IMR-90 (cell line): ENCODE measurements around the gene INSL3. TPM values are rescaled to one million over a fixed set of nuclear protein-coding genes. Genes with fewer than 3 reads are reported as not detected.

Experiments used
- ATAC-seq: fragments of 200-7000 bp; cut with Tn5 transposase; 2 replicates; pipeline ENCODE4 v1.9.1; 2020; ENCODE audit warnings: low read depth, mild to moderate bottlenecking, moderate library complexity
- BruUV-seq: library from RNA; stranded (reverse); fragments of 400-500 nt; replicated peaks from 2 replicates; lab custom pipeline; 2021; lab: Mats Ljungman, UMichigan
- CTCF ChIA-PET: fragments of 300-600 bp; formaldehyde crosslinking; extraction: SDS; loops from one replicate; lab custom pipeline; 2021; ENCODE audit warnings: antibody characterized with exemption; lab: Yijun Ruan, JAX
- POLR2A ChIA-PET: fragments of 300-600 bp; sonication (Branson Sonifier 250); formaldehyde crosslinking; loops from one replicate; lab custom pipeline; 2022; ENCODE audit warnings: antibody characterized with exemption; ENCODE audit not compliant: unreplicated experiment; lab: Charles Lee
- DNase-seq: peaks from one replicate; pipeline ENCODE4 v3.0.0; 2013
- H2AFZ ChIP-seq: replicated peaks from 2 replicates; pipeline ENCODE3; 2013; ENCODE audit warnings: low read length, mild to moderate bottlenecking; ENCODE audit not compliant: poor library complexity
- H2AK5ac ChIP-seq: 2 replicates; pipeline ENCODE4 v1.6.1; 2013; ENCODE audit warnings: low read depth, low read length, inconsistent platforms
- H2AK9ac ChIP-seq: replicated peaks from 2 replicates; pipeline ENCODE3; 2013; ENCODE audit warnings: mild to moderate bottlenecking, low read depth, low read length, moderate library complexity; ENCODE audit not compliant: poor library complexity
- H2BK120ac ChIP-seq: 2 replicates; pipeline ENCODE4 v1.6.1; 2013; ENCODE audit warnings: low read depth, low read length, inconsistent platforms
- H2BK15ac ChIP-seq: 3 replicates; pipeline ENCODE4 v1.6.1; 2013; ENCODE audit warnings: low read depth, low read length, inconsistent platforms
- H2BK20ac ChIP-seq: 2 replicates; pipeline ENCODE4 v1.6.1; 2013; ENCODE audit warnings: low read depth, mild to moderate bottlenecking, inconsistent platforms, low read length, moderate library complexity
- H2BK5ac ChIP-seq: 2 replicates; pipeline ENCODE4 v1.6.1; 2013; ENCODE audit warnings: mild to moderate bottlenecking, low read depth, low read length, inconsistent platforms; ENCODE audit not compliant: poor library complexity, severe bottlenecking
- H3K14ac ChIP-seq: replicated peaks from 2 replicates; pipeline ENCODE4 v1.6.1; 2013; ENCODE audit warnings: low read depth, low read length, inconsistent platforms
- H3K18ac ChIP-seq: 2 replicates; pipeline ENCODE4 v1.6.1; 2013; ENCODE audit warnings: low read depth, low read length, control low read depth
- H3K23ac ChIP-seq: 2 replicates; pipeline ENCODE4 v1.6.1; 2013; ENCODE audit warnings: low read depth, low read length, inconsistent platforms
- H3K27ac ChIP-seq: 2 replicates; pipeline ENCODE4 v1.5.1; 2013; ENCODE audit warnings: mild to moderate bottlenecking, control low read depth, low read length; ENCODE audit not compliant: insufficient read depth
- H3K27me3 ChIP-seq: 2 replicates; pipeline ENCODE4 v1.6.1; 2013; ENCODE audit warnings: low read length; ENCODE audit not compliant: control insufficient read depth, insufficient read depth
- H3K36me3 ChIP-seq: 2 replicates; pipeline ENCODE4 v1.6.1; 2013; ENCODE audit warnings: low read length, mixed read lengths; ENCODE audit not compliant: control insufficient read depth, insufficient read depth
- H3K4ac ChIP-seq: 2 replicates; pipeline ENCODE4 v1.6.1; 2013; ENCODE audit warnings: low read depth, low read length, inconsistent platforms
- H3K4me1 ChIP-seq: 2 replicates; pipeline ENCODE4 v1.6.1; 2013; ENCODE audit warnings: low read length, mixed read lengths; ENCODE audit not compliant: control insufficient read depth, insufficient read depth
- H3K4me2 ChIP-seq: 2 replicates; pipeline ENCODE4 v1.6.1; 2013; ENCODE audit warnings: low read depth, mild to moderate bottlenecking, control low read depth, low read length, moderate library complexity
- H3K4me3 ChIP-seq: 2 replicates; pipeline ENCODE4 v1.5.1; 2013; ENCODE audit warnings: low read depth, mild to moderate bottlenecking, control low read depth, low read length, moderate library complexity; ENCODE audit not compliant: insufficient read depth
- H3K56ac ChIP-seq: 2 replicates; pipeline ENCODE4 v1.6.1; 2013; ENCODE audit warnings: low read length, inconsistent platforms; ENCODE audit not compliant: insufficient read depth; ENCODE audit errors: extremely low read depth
- H3K79me1 ChIP-seq, 2 experiments: 2 replicates each; pipeline ENCODE4 v1.6.1; 2013; ENCODE audit warnings: low read length in 2 of 2, inconsistent platforms in 1 of 2, low read depth in 1 of 2
- H3K9ac ChIP-seq: 2 replicates; pipeline ENCODE4 v1.6.1; 2013; ENCODE audit warnings: low read depth, low read length, control low read depth
- H3K9me1 ChIP-seq: 2 replicates; pipeline ENCODE4 v1.6.1; 2013; ENCODE audit warnings: low read length, inconsistent platforms; ENCODE audit not compliant: insufficient read depth
- H3K9me3 ChIP-seq: 2 replicates; pipeline ENCODE4 v1.6.1; 2013; ENCODE audit warnings: low read length; ENCODE audit not compliant: control insufficient read depth, insufficient read depth
- H4K20me1 ChIP-seq: 2 replicates; pipeline ENCODE4 v1.6.1; 2013; ENCODE audit warnings: low read length, inconsistent platforms; ENCODE audit not compliant: insufficient read depth
- H4K5ac ChIP-seq: 2 replicates; pipeline ENCODE4 v1.6.1; 2013; ENCODE audit warnings: mild to moderate bottlenecking, low read depth, low read length, control low read depth
- H4K8ac ChIP-seq, 2 experiments: 2 replicates each; pipeline ENCODE4 v1.6.1; 2013; ENCODE audit warnings: low read depth in 2 of 2, low read length in 2 of 2, control low read depth in 1 of 2, inconsistent platforms in 1 of 2
- H4K91ac ChIP-seq: 2 replicates; pipeline ENCODE4 v1.6.1; 2013; ENCODE audit warnings: low read depth, low read length, inconsistent platforms; ENCODE audit not compliant: insufficient read depth
- BHLHE40 ChIP-seq: fragments of 150-350 bp; IDR thresholded peaks from 2 replicates; pipeline ENCODE4 v1.6.1; 2016; ENCODE audit warnings: mild to moderate bottlenecking, low read depth, low read length
- CEBPB ChIP-seq: IDR thresholded peaks from 2 replicates; pipeline ENCODE4 v1.6.1; 2012; ENCODE audit warnings: low read depth, low read length, improper control_type of control experiment
- CHD1 ChIP-seq: IDR thresholded peaks from 2 replicates; pipeline ENCODE4 v1.6.1; 2012; ENCODE audit warnings: low read depth, low read length, improper control_type of control experiment
- MAFK ChIP-seq: IDR thresholded peaks from 2 replicates; pipeline ENCODE4 v1.6.1; 2012; ENCODE audit warnings: low read depth, low read length, improper control_type of control experiment
- MAZ ChIP-seq: IDR thresholded peaks from 2 replicates; pipeline ENCODE4 v1.6.1; 2012; ENCODE audit warnings: low read depth, mild to moderate bottlenecking, low read length, improper control_type of control experiment, moderate library complexity, borderline replicate concordance
- MXI1 ChIP-seq: IDR thresholded peaks from 2 replicates; pipeline ENCODE4 v1.6.1; 2012; ENCODE audit warnings: low read depth, mild to moderate bottlenecking, low read length, moderate library complexity, borderline replicate concordance
- NFE2L2 ChIP-seq: fragments of 150-350 bp; IDR thresholded peaks from 2 replicates; pipeline ENCODE4 v1.6.1; 2016; ENCODE audit warnings: low read depth, mild to moderate bottlenecking, low read length
- POLR2A ChIP-seq: IDR thresholded peaks from 2 replicates; pipeline ENCODE4 v1.6.1; 2012; ENCODE audit warnings: mild to moderate bottlenecking, low read depth, low read length
- RAD21 ChIP-seq: IDR thresholded peaks from 2 replicates; pipeline ENCODE4 v1.6.1; 2012; ENCODE audit warnings: low read length, improper control_type of control experiment
- RCOR1 ChIP-seq: IDR thresholded peaks from 2 replicates; pipeline ENCODE4 v1.6.1; 2012; ENCODE audit warnings: mild to moderate bottlenecking, low read length, improper control_type of control experiment; ENCODE audit not compliant: insufficient replicate concordance
- RFX5 ChIP-seq: IDR thresholded peaks from 2 replicates; pipeline ENCODE4 v1.8.0; 2012; ENCODE audit warnings: low read depth, mild to moderate bottlenecking, low read length, moderate library complexity
- SMC3 ChIP-seq: fragments of 150-350 bp; IDR thresholded peaks from 2 replicates; pipeline ENCODE4 v1.6.1; 2016; ENCODE audit warnings: low read depth, mild to moderate bottlenecking, antibody characterized with exemption, low read length, moderate library complexity
- WGBS, 2 experiments: methylation state at CpG; one replicate each; pipeline versions ENCODE4 v1.1.5 to v1.1.7; 2013; ENCODE audit warnings: missing lambda C conversion rate in 2 of 2; ENCODE audit not compliant: insufficient read length in 1 of 2; ENCODE audit errors: extremely low coverage in 2 of 2; 5-methylcytosine and 5-hydroxymethylcytosine counted together
- dilution Hi-C: fragments of 300-500 bp; cut with HindIII; formaldehyde crosslinking; loops from one replicate; pipeline ENCODE4 v1.14.3; 2018; ENCODE audit warnings: low sequenced_read_pairs; ENCODE audit not compliant: unreplicated experiment
- in situ Hi-C: fragments of 300-500 bp; cut with MboI; formaldehyde crosslinking; loops from 3 replicates; pipeline ENCODE4 v1.14.3; 2019; ENCODE audit warnings: low sequenced_read_pairs, inconsistent platforms, mixed read lengths
- intact Hi-C: fragments of 100-400 bp; cut with micrococcal nuclease; formaldehyde crosslinking; loops from 2 replicates; pipeline ENCODE4 v1.10.0; 2022
- polyA plus RNA-seq, 3 experiments: library from polyadenylated mRNA; depleted of rRNA; stranded (reverse); fragments of >200 nt; gene quantifications; 2 replicates each; pipeline ENCODE4 v1.2.3, GENCODE V29; 2012; ENCODE audit warnings: low replicate concordance in 1 of 3
- total RNA-seq: library from RNA; depleted of rRNA; stranded (reverse); fragments of >200 nt; gene quantifications from 2 replicates; pipeline ENCODE4 v1.2.3, GENCODE V29; 2012
- TF ChIP-seq, protein P1 (sequence below): fragments of 150-350 bp; IDR thresholded peaks from 2 replicates; pipeline ENCODE4 v1.6.1; 2016; ENCODE audit warnings: low read depth, mild to moderate bottlenecking, low read length, moderate library complexity, borderline replicate concordance
- TF ChIP-seq, protein P2 (sequence below): fragments of 150-350 bp; IDR thresholded peaks from 2 replicates; pipeline ENCODE4 v1.6.1; 2017; ENCODE audit warnings: mild to moderate bottlenecking, antibody characterized with exemption, low read length, low read depth

The INSL3 gene
- total and polyA plus RNA-seq, 2 of the 4 experiments (the other 2 are of a cell fraction), result not detected

DNA sequence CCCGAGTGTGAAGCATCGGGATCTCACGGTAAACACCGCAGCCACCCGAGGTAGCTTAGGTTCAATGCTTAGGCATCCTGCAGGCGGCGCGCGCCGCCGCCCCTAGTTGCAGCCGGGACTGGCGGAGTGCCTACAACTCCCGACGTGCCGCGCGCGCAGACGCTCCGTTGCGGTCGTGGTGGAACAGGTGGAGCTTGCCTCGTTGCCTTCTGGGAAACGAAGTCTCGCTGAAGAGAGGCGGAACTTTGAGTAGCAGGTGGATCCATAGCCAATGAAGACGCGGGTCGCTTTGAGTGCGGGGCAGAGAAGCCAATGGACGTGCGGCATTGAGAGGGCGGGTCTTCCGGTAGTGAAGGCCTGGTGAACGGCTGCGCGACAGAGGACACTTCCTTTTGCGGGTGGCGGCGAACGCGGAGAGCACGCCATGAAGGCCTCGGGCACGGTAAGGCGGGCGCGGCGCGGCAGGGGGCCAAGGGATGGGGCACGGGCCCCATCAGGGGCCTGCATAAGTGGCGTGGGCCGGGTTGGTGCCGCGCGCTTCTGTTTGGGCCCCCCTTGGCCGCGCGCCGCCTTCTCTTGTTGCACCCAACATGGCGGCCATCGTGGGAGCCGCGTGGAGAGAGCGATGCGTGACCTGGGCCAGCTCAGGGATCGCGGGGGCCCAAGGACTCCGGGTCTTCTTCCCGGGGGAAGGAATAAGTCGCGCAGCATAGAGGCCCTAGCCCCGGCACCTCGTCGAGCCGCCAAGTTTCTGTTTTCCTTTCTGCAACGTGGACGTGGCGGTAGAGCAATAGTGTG, 38.4 kb upstream of the INSL3 start, which contains the start of gene RPL18A:
TSS of gene RPL18A (plus strand) at position 378 of the 798 bp plus-strand sequence. CDS start at position 425, 47 bp downstream.
- Histone ChIP-seq H3K79me1 (peaks cover 12 to 44% of the 10 kb centered on the region in 2 experiments; a peak in 3 of 4 replicates), H2AK9ac (peak within 1 kb of the TSS; percentile 98), H3K4me3 (peak within 1 kb of the TSS; percentile 71), H2AFZ (peak within 1 kb of the TSS; percentile 99), H3K4ac (peak within 1 kb of the TSS; percentile 97), H4K20me1 (peaks cover 50% of the 10 kb centered on the region), H3K27ac (peak within 1 kb of the TSS; percentile 36), H3K23ac (peak within 1 kb of the TSS; percentile 99), H4K91ac (peak within 1 kb of the TSS; percentile 79), H3K4me1 (peaks cover 7% of the 10 kb centered on the region), H3K9me3 (no peaks in the 10 kb centered on the region), H2AK5ac (peak within 1 kb of the TSS; percentile 99), H2BK20ac (no peak within 1 kb of the TSS), H2BK15ac (no peak within 1 kb of the TSS), H3K9me1 (peaks cover 4% of the 10 kb centered on the region; the same call in 1 of the 2 replicates), H3K56ac (peak within 1 kb of the TSS; percentile 91), H4K8ac (peak within 1 kb of the TSS; percentile 81 to 94), H3K36me3 (peaks cover 35% of the 10 kb centered on the region), H3K14ac (peak within 1 kb of the TSS; percentile 98), H2BK120ac (peak within 1 kb of the TSS; percentile 35; the same call in 1 of the 2 replicates), H4K5ac (peak within 1 kb of the TSS; percentile 44), H3K4me2 (peak within 1 kb of the TSS; percentile 98), H3K9ac (peak within 1 kb of the TSS; percentile 98), H3K27me3 (no peaks in the 10 kb centered on the region), H2BK5ac (peak within 1 kb of the TSS; percentile 31), H3K18ac (no peak within 1 kb of the TSS)
- 0% methylated on average over 68 of the region's 80 CpGs; no CpG with 5 or more reads in 1 of the 2 experiments for WGBS, 2 experiments
- intact Hi-C loops (loop anchor here (1.0 to 10.0 kb wide), 6 partner anchors 73 to 462 kb away; no protein-coding TSS in a partner anchor), in situ Hi-C loops (loop anchor here (10.0 kb wide), 2 partner anchors 155 to 405 kb away; no protein-coding TSS in a partner anchor), dilution Hi-C loops (no loop called here)
- POLR2A ChIA-PET, result interaction anchor here (0.5 to 1.8 kb wide), 6 partner anchors 73 to 1123 kb away, joined by 3 to 12 read pairs (median 4); partner anchors contain the start of gene CCDC124
- CTCF ChIA-PET, result interaction anchor here (0.6 to 2.7 kb wide), 7 partner anchors 18 to 655 kb away, joined by 3 to 15 read pairs (median 4); partner anchors contain the start of gene CCDC124
- BruUV-seq, result TSS peak; percentile 71
- ATAC-seq, result peak; percentile 93
- peak; percentile 100 for DNase-seq
- no peak for TF ChIP-seq RCOR1
- TF ChIP-seq MAZ, result no peak; the same call in 1 of the 2 replicates
- TF ChIP-seq, protein P1, sequence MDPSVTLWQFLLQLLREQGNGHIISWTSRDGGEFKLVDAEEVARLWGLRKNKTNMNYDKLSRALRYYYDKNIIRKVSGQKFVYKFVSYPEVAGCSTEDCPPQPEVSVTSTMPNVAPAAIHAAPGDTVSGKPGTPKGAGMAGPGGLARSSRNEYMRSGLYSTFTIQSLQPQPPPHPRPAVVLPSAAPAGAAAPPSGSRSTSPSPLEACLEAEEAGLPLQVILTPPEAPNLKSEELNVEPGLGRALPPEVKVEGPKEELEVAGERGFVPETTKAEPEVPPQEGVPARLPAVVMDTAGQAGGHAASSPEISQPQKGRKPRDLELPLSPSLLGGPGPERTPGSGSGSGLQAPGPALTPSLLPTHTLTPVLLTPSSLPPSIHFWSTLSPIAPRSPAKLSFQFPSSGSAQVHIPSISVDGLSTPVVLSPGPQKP, result no peak
- no peak for TF ChIP-seq BHLHE40
- no peak for TF ChIP-seq RFX5
- peak; percentile 72 for TF ChIP-seq SMC3
- TF ChIP-seq NFE2L2, result no peak
- TF ChIP-seq CEBPB, result no peak
- TF ChIP-seq MAFK, result no peak
- TF ChIP-seq POLR2A, result peak; percentile 98
- peak; percentile 75; the same call in 1 of the 2 replicates for TF ChIP-seq MXI1
- peak; percentile 60 for TF ChIP-seq RAD21
- TF ChIP-seq, protein P2, sequence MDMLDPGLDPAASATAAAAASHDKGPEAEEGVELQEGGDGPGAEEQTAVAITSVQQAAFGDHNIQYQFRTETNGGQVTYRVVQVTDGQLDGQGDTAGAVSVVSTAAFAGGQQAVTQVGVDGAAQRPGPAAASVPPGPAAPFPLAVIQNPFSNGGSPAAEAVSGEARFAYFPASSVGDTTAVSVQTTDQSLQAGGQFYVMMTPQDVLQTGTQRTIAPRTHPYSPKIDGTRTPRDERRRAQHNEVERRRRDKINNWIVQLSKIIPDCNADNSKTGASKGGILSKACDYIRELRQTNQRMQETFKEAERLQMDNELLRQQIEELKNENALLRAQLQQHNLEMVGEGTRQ, result peak; percentile 43; the same call in 1 of the 2 replicates
- TF ChIP-seq CHD1, result no peak
